GM19239 (cell line): ENCODE measurements around the gene PEAK3.

Experiments
- DNase-seq: peaks from one replicate; pipeline ENCODE4 v3.0.0; 2011; ENCODE audit warnings: low spot score; ENCODE audit not compliant: insufficient read length
- FAIRE-seq: peaks from 2 replicates; lab custom pipeline; 2011; peaks lifted over from hg19 to GRCh38; lab: Jason Lieb, UNC

The PEAK3 gene

GRCh38 chr19:2229103-2230032, 52.6 kb downstream of the PEAK3 start:
- FAIRE-seq, result no peak
- DNase-seq, result no peak

GRCh38 chr19:2228157-2229030, 53.6 kb downstream of the PEAK3 start:
- DNase-seq (no peak), FAIRE-seq (no peak)

GRCh38 chr19:2227415-2228156, 54.4 kb downstream of the PEAK3 start:
- DNase-seq (peak; percentile 92), FAIRE-seq (no peak)

DNA sequence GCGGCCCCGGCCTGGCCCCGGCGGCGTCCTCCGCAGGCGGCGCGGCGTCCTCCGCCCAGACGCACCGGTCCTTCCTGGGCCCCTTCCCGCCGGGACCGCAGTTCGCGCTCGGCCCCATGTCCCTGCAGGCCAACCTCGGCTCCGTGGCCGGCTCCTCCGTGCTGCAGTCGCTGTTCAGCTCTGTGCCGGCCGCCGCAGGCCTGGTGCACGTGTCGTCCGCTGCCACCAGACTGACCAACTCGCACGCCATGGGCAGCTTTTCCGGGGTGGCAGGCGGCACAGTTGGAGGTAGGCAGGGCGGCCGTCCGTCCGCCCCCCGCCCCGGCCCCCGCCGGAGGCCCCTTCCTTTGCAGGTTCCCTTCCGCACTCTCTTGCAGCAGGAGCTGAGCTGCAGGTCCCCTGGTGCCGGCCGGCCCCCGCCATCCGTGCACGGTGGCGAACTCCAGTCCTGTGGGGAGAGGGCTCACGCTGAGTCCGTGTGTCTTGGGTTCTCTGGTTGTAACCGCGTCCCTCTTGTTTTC, 55.1 kb downstream of the PEAK3 start:
- FAIRE-seq (no peak), DNase-seq (no peak)

DNA sequence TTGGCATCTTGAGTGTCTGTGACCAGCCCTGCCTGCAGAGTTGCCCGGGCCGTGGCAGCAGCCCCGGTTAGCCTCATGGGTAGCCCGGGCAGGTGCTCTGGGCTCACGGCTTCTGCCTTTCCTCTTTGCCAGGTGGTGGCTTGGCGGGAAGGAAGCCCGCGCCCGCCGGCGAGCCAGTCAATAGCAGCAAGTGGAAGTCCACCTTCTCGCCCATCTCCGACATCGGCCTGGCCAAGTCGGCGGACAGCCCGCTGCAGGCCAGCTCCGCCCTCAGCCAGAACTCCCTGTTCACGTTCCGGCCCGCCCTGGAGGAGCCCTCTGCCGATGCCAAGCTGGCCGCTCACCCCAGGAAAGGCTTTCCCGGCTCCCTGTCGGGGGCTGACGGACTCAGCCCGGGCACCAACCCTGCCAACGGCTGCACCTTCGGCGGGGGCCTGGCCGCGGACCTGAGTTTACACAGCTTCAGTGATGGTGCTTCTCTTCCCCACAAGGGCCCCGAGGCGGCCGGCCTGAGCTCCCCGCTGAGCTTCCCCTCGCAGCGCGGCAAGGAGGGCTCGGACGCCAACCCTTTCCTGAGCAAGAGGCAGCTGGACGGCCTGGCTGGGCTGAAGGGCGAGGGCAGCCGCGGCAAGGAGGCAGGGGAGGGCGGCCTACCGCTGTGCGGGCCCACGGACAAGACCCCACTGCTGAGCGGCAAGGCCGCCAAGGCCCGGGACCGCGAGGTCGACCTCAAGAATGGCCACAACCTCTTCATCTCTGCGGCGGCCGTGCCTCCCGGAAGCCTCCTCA, 55.7 kb downstream of the PEAK3 start:
- DNase-seq (no peak), FAIRE-seq (no peak)

DNA sequence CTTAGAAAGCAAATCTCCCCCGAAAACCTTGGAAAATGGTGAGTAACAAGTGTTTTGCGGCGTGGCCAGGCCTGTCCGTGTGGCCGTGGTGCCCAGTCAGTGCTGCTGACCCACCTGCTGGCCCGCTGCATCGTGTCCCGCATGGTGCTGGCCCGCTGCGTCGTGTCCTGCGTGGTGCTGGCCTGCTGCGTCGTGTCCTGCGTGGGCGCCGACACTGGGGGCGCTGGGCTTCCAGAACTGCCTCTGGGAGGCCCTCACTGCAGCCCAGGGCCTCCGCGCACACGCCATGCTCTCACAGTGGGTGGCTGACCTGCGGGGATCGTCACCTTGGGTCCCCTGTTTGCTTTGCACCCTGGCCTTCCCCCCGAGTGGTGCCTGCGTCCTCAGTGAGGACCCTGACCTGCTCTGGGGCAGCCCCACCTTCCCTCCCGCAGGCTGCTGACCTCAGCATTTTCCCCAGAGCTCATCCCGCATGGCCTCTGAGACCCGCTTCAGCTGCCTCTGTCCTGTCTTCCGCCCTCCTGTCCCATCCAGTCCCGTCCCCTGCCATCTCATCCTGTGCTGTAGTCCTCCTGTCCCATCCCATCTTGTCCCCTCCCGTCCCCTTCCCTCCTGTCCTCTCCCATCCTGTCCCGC, 56.4 kb downstream of the PEAK3 start:
- DNase-seq, result no peak
- no peak for FAIRE-seq

- DNase-seq (no peak), FAIRE-seq (no peak)
Measured at GRCh38 chr19:2224754-2225349, 57.1 kb downstream of the PEAK3 start.
